Tibial nerve (tissue), 4 donors: ENCODE data around the gene RBMS3. TPM values are rescaled to one million over a fixed set of nuclear protein-coding genes. Genes with fewer than 3 reads are reported as not detected.
A peak's percentile ranks its signal among the peaks of the same experiment; 100 is the strongest.
"Not testable (repeated sequence)": the region's sequence is repeated elsewhere in the genome, so short reads cannot be mapped to it uniquely, and the experiment has no call there.

ENCODE experiments used
- DNase-seq, 2 donors: peaks; one replicate each; pipeline ENCODE4 v3.0.0-alpha.2; 2019; ENCODE audit warnings: low spot score in 2 of 2
- H3K27ac ChIP-seq, 4 donors: fragments of 200-600 bp; sonication (generic) in 3 of 4; one replicate each; pipeline ENCODE4 v1.5.1; 2017 to 2019; ENCODE audit warnings: mild to moderate bottlenecking in 1 of 4
- H3K27me3 ChIP-seq, 2 donors: fragments of 200-600 bp; sonication (generic) in 1 of 2; one replicate each; pipeline versions ENCODE4 v1.5.1 to v1.6.0; 2017 to 2019
- H3K36me3 ChIP-seq, 3 donors: fragments of 200-600 bp; sonication (generic); one replicate each; pipeline ENCODE4 v1.5.1; 2018 to 2019
- H3K4me1 ChIP-seq, 4 donors: fragments of 200-600 bp; sonication (generic) in 3 of 4; one replicate each; pipeline ENCODE4 v1.5.1; 2017 to 2019
- H3K4me3 ChIP-seq, 4 donors: fragments of 200-600 bp; sonication (generic) in 3 of 4; one replicate each; pipeline ENCODE4 v1.5.1; 2017 to 2019; ENCODE audit warnings: mild to moderate bottlenecking in 1 of 4, moderate library complexity in 1 of 4
- H3K9me3 ChIP-seq, 4 donors: fragments of 200-600 bp; sonication (generic) in 3 of 4; one replicate each; pipeline ENCODE4 v1.5.1; 2017 to 2019
- EP300 ChIP-seq, 2 donors: sonication (generic); formaldehyde crosslinking; IDR thresholded peaks; one replicate each; pipeline ENCODE4 v1.6.1; 2017; ENCODE audit warnings: antibody characterized with exemption in 2 of 2, mild to moderate bottlenecking in 1 of 2
- POLR2A ChIP-seq, 2 donors: fragments of 450-650 bp; IDR thresholded peaks; one replicate each; pipeline ENCODE4 v1.6.1; 2017; ENCODE audit warnings: antibody characterized with exemption in 2 of 2, mild to moderate bottlenecking in 2 of 2, moderate library complexity in 2 of 2
- WGBS, 2 donors: methylation state at CpG; one replicate each; pipeline ENCODE4 v1.1.5; 2018; 5-methylcytosine and 5-hydroxymethylcytosine counted together
- total RNA-seq, 4 donors: library from RNA; depleted of rRNA; stranded (reverse); fragments of >200 nt; gene quantifications; one replicate each; pipeline ENCODE4 v1.1.0, GENCODE V29; 2016
- TF ChIP-seq, protein P1 (sequence below), 5 experiments: fragments of 200-600 bp in 3 of 5; fragments of 450-650 bp in 2 of 5; sonication (generic) in 3 of 5; IDR thresholded peaks; one replicate each; pipeline ENCODE4 v1.5.1; 2016 to 2019; ENCODE audit warnings: antibody characterized with exemption in 5 of 5, mild to moderate bottlenecking in 3 of 5, moderate library complexity in 2 of 5

RBMS3 gene
- total RNA-seq, 4 donors from 2014 or later: 157 to 175 (median 161) TPM

DNA sequence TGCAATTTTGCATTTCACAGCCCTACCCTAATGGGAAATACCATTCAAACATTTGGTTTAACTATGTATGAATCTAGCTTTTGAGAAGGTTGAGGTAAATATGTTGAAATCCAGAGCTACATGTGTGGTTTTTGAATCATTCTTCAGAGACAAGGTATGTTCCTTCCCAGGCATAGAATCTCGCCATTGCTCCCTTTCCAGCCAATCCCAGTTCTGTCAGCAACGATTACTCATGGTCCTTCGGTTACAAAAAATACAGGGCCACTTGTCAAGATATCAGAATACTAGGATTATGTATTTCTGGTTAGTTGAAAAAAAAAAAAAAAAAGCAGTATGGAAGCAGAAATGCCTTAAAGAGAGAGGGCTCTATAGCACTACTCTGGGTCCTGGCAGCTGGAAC, 182.4 kb downstream of the RBMS3 start:
- Histone ChIP-seq H3K36me3 (no peaks in the 10 kb centered on the region), H3K9me3 (no peaks in the 10 kb centered on the region), H3K4me3 (no peak overlapping the region), H3K27ac (no peak overlapping the region), H3K4me1 (peaks cover 0 to 32% (median 10%) of the 10 kb centered on the region in 4 donors), H3K27me3 (no peaks in the 10 kb centered on the region)
- TF ChIP-seq, protein P1, sequence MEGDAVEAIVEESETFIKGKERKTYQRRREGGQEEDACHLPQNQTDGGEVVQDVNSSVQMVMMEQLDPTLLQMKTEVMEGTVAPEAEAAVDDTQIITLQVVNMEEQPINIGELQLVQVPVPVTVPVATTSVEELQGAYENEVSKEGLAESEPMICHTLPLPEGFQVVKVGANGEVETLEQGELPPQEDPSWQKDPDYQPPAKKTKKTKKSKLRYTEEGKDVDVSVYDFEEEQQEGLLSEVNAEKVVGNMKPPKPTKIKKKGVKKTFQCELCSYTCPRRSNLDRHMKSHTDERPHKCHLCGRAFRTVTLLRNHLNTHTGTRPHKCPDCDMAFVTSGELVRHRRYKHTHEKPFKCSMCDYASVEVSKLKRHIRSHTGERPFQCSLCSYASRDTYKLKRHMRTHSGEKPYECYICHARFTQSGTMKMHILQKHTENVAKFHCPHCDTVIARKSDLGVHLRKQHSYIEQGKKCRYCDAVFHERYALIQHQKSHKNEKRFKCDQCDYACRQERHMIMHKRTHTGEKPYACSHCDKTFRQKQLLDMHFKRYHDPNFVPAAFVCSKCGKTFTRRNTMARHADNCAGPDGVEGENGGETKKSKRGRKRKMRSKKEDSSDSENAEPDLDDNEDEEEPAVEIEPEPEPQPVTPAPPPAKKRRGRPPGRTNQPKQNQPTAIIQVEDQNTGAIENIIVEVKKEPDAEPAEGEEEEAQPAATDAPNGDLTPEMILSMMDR (IDR thresholded peaks at IDR 0.05): no peak
- TF ChIP-seq POLR2A (IDR thresholded peaks at IDR 0.05) (no peak), EP300 (IDR thresholded peaks at IDR 0.05) (no peak)
- 95 to 96% methylated on average over 3 of the region's 3 CpGs for WGBS, 2 donors
- no peak for DNase-seq

DNA sequence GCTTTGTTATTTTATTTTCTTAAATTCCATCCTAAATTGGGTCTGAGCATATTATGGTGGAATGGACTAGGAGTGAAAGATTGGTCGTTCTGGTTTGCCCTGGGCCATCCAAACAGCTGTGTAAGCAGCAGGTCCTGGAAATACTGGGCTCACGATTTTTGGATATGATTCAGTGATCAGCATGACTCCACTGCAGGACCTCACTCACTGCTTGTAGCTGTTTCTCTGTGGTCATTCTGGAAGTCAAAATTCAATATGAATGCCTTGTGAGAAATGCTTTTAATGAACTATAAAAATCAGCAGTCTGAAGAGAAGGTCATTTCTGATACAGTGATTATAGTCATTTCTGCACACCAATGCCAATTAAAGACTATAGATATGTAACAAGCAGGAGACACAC, 185.0 kb downstream of the RBMS3 start:
- 16 to 21% methylated on average over 2 of the region's 2 CpGs for WGBS, 2 donors
- H3K36me3 ChIP-seq: no peaks in the 10 kb centered on the region
- H3K4me3 ChIP-seq: no peak overlapping the region
- no peak for DNase-seq
- peak overlapping the region in 2 of 4 donors; percentile 14 to 49 for H3K27ac ChIP-seq
- no peaks in the 10 kb centered on the region for H3K27me3 ChIP-seq
- H3K9me3 ChIP-seq: no peaks in the 10 kb centered on the region
- peaks cover 0 to 41% (median 10%) of the 10 kb centered on the region in 4 donors for H3K4me1 ChIP-seq
- TF ChIP-seq, protein P1 (IDR thresholded peaks at IDR 0.05): no peak
- no peak for TF ChIP-seq EP300 (IDR thresholded peaks at IDR 0.05)
- TF ChIP-seq POLR2A (IDR thresholded peaks at IDR 0.05): no peak

DNA sequence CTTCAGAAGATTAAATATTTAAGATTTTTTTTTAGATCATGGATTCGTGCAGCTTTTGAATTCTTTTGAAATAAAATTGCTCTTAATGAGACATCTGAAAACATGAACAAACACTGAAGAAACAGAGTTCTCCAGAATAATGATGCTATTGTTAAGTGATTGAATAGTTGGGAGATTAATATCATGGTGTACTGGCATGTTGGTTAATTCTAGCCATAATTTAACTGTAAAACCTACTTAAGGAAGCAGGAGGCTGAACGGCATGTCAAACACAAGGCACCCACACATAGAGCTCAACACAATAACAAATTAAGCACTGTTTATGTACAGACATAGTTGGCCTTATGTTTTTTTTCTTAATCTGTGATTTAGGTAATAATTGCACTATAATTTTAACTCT, 185.6 kb downstream of the RBMS3 start:
- no peaks in the 10 kb centered on the region for H3K9me3 ChIP-seq
- TF ChIP-seq EP300 (IDR thresholded peaks at IDR 0.05) (no peak), POLR2A (IDR thresholded peaks at IDR 0.05) (no peak)
- TF ChIP-seq, protein P1 (IDR thresholded peaks at IDR 0.05): no peak
- no peaks in the 10 kb centered on the region for H3K27me3 ChIP-seq
- no peak for DNase-seq
- H3K27ac ChIP-seq: peak overlapping the region in 1 of 4 donors; percentile 14
- H3K36me3 ChIP-seq: no peaks in the 10 kb centered on the region
- H3K4me1 ChIP-seq: peaks cover 0 to 41% (median 10%) of the 10 kb centered on the region in 4 donors
- no peak overlapping the region for H3K4me3 ChIP-seq
- 20 to 22% methylated on average over 2 of the region's 2 CpGs for WGBS, 2 donors

DNA sequence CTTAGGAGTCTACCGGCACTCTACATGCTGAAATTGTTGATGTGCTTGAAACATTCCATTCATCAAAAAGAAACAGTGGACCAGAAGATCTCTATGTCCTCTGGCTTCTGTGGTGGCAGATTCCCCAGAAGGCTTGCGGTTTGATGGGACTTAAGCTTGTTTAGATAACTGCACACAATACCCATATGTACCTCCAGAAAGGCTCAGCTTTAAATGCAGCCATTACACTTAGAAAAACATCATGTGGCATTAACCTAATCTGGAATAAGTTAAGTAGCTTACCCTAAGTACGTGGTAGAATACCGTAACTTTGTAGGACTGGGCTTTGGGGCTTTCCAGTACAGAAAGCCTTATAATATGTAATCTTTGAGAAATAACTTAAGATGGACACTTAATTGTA, 187.3 kb downstream of the RBMS3 start:
- WGBS, 2 donors: 89 to 90% methylated on average over 4 of the region's 4 CpGs
- H3K4me3 ChIP-seq: no peak overlapping the region
- no peak for TF ChIP-seq POLR2A (IDR thresholded peaks at IDR 0.05)
- TF ChIP-seq, protein P1 (IDR thresholded peaks at IDR 0.05): no peak
- no peak for TF ChIP-seq EP300 (IDR thresholded peaks at IDR 0.05)

DNA sequence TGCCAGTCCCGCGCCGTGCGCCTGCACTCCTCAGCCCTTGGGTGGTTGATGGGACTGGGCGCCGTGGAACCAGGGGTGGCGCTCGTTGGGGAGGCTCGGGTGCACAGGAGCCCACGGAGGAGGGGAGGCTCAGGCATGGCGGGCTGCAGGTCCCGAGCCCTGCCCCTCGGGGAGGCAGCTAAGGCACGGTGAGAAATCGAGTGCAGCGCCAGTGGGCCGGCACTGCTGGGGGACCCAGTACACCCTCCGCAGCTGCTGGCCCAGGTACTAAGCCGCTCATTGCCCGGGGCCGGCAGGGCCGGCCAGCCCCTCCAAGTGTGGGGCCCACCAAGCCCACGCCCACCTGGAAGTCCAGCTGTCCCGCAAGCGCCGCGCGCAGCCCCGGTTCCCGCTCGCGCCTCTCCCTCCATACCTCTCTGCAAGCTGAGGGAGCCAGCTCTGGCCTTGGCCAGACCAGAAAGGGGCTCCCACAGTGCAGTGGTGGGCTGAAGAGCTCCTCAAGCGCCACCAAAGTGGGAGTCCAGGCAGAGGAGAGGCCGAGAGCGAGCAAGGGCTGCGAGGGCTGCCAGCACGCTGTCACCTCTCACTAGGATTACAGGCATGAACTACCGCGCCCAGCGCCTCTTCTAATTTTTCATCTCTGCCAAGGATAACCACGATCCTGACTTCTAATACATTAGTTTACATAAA, 192.8 kb downstream of the RBMS3 start:
- 97 to 98% methylated on average over 41 of the region's 41 CpGs for WGBS, 2 donors

More for the DNA sequence above, 187.3 kb downstream of the RBMS3 start:
- no peak overlapping the region for H3K27ac ChIP-seq
- H3K9me3 ChIP-seq: no peaks in the 10 kb centered on the region
- H3K36me3 ChIP-seq: peaks cover 0 to 6% (median 0%) of the 10 kb centered on the region in 3 donors
- DNase-seq: no peak
- H3K4me1 ChIP-seq: peaks cover 0 to 41% (median 10%) of the 10 kb centered on the region in 4 donors
- no peaks in the 10 kb centered on the region for H3K27me3 ChIP-seq

More for the DNA sequence above, 192.8 kb downstream of the RBMS3 start:
- H3K27me3 ChIP-seq, H3K4me1 ChIP-seq, H3K4me3 ChIP-seq, H3K9me3 ChIP-seq, H3K27ac ChIP-seq, DNase-seq: not testable (repeated sequence)
- peaks cover 0 to 21% (median 0%) of the 10 kb centered on the region in 3 donors for H3K36me3 ChIP-seq
